OCI-LY7 (cell line): Measurements from ENCODE around the gene SNAPC4. TPM values are rescaled to one million over a fixed set of nuclear protein-coding genes. Genes with fewer than 3 reads are reported as not detected.

Experiments used
- BruUV-seq: library from RNA; stranded (reverse); fragments of 400-500 nt; replicated peaks from 2 replicates; lab custom pipeline; 2021; lab: Mats Ljungman, UMichigan
- CTCF ChIA-PET: fragments of 300-600 bp; sonication (Branson Sonifier 250); formaldehyde crosslinking; loops from one replicate; lab custom pipeline; 2022; ENCODE audit warnings: antibody characterized with exemption; ENCODE audit not compliant: unreplicated experiment; lab: Charles Lee
- POLR2A ChIA-PET: fragments of 300-600 bp; sonication (Branson Sonifier 250); formaldehyde crosslinking; loops from one replicate; lab custom pipeline; 2022; ENCODE audit warnings: antibody characterized with exemption; lab: Charles Lee
- DNase-seq: peaks from one replicate; pipeline ENCODE4 v3.0.0-alpha.2; 2015; ENCODE audit warnings: low spot score
- H2AFZ ChIP-seq: fragments of 200-600 bp; sonication (generic), shearing (Covaris generic); 2 replicates; pipeline ENCODE4 v1.6.1; 2014; ENCODE audit warnings: mild to moderate bottlenecking, antibody characterized with exemption, low read length, moderate library complexity
- H3K27ac ChIP-seq: fragments of 200-600 bp; sonication (generic); 2 replicates; pipeline ENCODE4 v1.5.1; 2014; ENCODE audit warnings: mixed run types, low read depth, mild to moderate bottlenecking, moderate library complexity, low read length, inconsistent platforms; ENCODE audit not compliant: poor library complexity, severe bottlenecking
- H3K36me3 ChIP-seq: fragments of 200-600 bp; sonication (generic); 2 replicates; pipeline ENCODE4 v1.6.1; 2014; ENCODE audit warnings: mild to moderate bottlenecking, antibody characterized with exemption, low read length, moderate library complexity, mixed read lengths; ENCODE audit not compliant: insufficient read depth
- H3K4me1 ChIP-seq: fragments of 200-600 bp; sonication (generic); 2 replicates; pipeline ENCODE4 v1.5.1; 2014; ENCODE audit warnings: mild to moderate bottlenecking, low read length; ENCODE audit not compliant: insufficient read depth, poor library complexity, severe bottlenecking
- H3K4me2 ChIP-seq: fragments of 200-600 bp; sonication (generic); 2 replicates; pipeline ENCODE4 v1.6.1; 2014; ENCODE audit warnings: mild to moderate bottlenecking, low read length
- H3K4me3 ChIP-seq: fragments of 200-600 bp; sonication (generic); 2 replicates; pipeline ENCODE4 v1.5.1; 2014; ENCODE audit warnings: mild to moderate bottlenecking, low read depth, low read length; ENCODE audit not compliant: poor library complexity, severe bottlenecking
- H3K79me2 ChIP-seq: fragments of 200-600 bp; sonication (generic); 2 replicates; pipeline ENCODE4 v1.6.1; 2016; ENCODE audit warnings: low read depth, mild to moderate bottlenecking, low read length, moderate library complexity, mixed read lengths; ENCODE audit not compliant: insufficient read depth
- H3K9me2 ChIP-seq: fragments of 200-600 bp; sonication (generic); 2 replicates; pipeline ENCODE4 v1.6.1; 2016; ENCODE audit warnings: mild to moderate bottlenecking, low read length, mixed read lengths; ENCODE audit not compliant: insufficient read depth
- H3K9me3 ChIP-seq: fragments of 200-600 bp; sonication (generic); 2 replicates; pipeline ENCODE4 v1.6.1; 2014; ENCODE audit warnings: mild to moderate bottlenecking, mixed run types, low read length, mixed read lengths
- H4K20me1 ChIP-seq: fragments of 200-600 bp; sonication (generic); 2 replicates; pipeline ENCODE4 v1.6.1; 2014; ENCODE audit warnings: mild to moderate bottlenecking, antibody characterized with exemption, low read length, moderate library complexity, mixed read lengths; ENCODE audit not compliant: insufficient read depth
- CTCF ChIP-seq: fragments of 200-600 bp; sonication (generic); conservative IDR thresholded peaks from 2 replicates; pipeline ENCODE4 v1.5.1; 2014; ENCODE audit warnings: mild to moderate bottlenecking, antibody characterized with exemption, low read length, moderate library complexity, mixed read lengths
- EZH2phosphoT487 ChIP-seq: fragments of 200-600 bp; sonication (generic); IDR thresholded peaks from 2 replicates; pipeline ENCODE4 v1.6.1; 2018; ENCODE audit warnings: low read depth, borderline replicate concordance, mild to moderate bottlenecking, mixed run types, antibody characterized with exemption, low read length, moderate library complexity, mixed read lengths
- intact Hi-C: fragments of 100-400 bp; cut with micrococcal nuclease; formaldehyde crosslinking; loops from one replicate; pipeline ENCODE4 v1.10.0; 2022; ENCODE audit not compliant: unreplicated experiment
- total RNA-seq, 2 experiments: library from RNA; depleted of rRNA in 1 of 2; stranded (reverse); fragments of >200 nt in 1 of 2; shearing (Covaris generic) in 1 of 2; gene quantifications; 2 replicates each; pipeline ENCODE4 v1.2.3, GENCODE V29; 2014 to 2022

SNAPC4 gene
- total RNA-seq, 2 experiments from 2014 or later = 13.4 to 16.8 TPM

DNA sequence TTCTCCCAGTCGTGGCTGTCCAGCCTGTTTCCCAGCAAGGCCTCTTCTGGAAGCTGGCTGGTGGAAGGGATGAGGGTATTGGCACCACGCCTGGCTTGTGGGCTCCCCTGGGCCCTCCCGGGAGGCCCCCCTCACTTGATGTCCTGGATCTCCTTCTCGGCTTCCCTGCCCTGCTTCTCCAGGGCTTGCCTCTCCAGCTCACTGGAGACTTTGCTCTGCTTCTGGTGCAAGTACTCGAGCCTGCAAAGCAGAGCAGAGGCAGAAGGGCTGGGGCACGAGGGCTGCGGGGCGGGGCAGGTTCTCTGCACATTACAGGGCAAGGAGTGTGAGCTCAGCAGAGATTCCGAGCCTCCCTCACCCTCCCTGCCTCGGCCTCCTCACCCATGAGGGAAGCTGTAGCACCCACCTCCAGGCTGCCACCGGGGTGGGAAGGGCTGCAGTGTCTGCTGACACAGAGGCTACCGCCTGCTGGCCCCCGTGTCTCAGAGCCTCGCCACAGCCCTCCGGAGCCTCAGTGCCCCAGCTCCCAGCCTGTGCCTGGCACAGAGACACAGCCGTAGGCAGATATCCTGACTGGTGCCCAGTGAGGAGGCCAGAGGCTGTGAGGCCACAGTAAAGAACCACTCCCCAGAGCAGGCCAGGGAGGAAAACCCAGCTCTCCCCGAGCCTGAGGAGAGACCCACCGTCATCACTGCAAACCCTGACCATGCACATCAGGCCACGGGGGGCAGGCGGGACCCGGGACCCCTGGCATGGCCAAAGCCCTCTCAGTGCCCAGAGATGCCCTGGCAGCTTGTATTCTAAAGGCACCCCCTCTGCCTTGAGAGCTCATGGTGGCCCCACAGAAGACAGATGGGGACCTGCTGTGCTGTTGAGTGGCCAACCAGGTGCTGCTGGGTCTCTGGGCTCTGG is 7.2 kb downstream of the SNAPC4 start:
- ChIA-PET CTCF (no interaction called here), POLR2A (no interaction called here)
- no TSS peak for BruUV-seq
- no peak overlapping the region for H3K4me2 ChIP-seq
- no peak for DNase-seq
- H2AFZ ChIP-seq = no peak overlapping the region
- H4K20me1 ChIP-seq = no peaks in the 10 kb centered on the region
- no peak overlapping the region for H3K27ac ChIP-seq
- peaks cover 94% of the 10 kb centered on the region for H3K36me3 ChIP-seq
- no peaks in the 10 kb centered on the region for H3K4me1 ChIP-seq
- intact Hi-C loops = no loop called here
- TF ChIP-seq CTCF (no peak), EZH2phosphoT487 (no peak)
- no peaks in the 10 kb centered on the region for H3K9me2 ChIP-seq
- H3K4me3 ChIP-seq = no peak overlapping the region
- H3K9me3 ChIP-seq = no peaks in the 10 kb centered on the region
- H3K79me2 ChIP-seq = peaks cover 2% of the 10 kb centered on the region

- Histone ChIP-seq H3K4me1 (no peaks in the 10 kb centered on the region), H3K9me3 (no peaks in the 10 kb centered on the region), H4K20me1 (no peaks in the 10 kb centered on the region), H3K27ac (no peak overlapping the region), H3K36me3 (peaks cover 96% of the 10 kb centered on the region), H3K9me2 (no peaks in the 10 kb centered on the region), H3K4me2 (no peak overlapping the region), H2AFZ (no peak overlapping the region), H3K4me3 (no peak overlapping the region), H3K79me2 (no peaks in the 10 kb centered on the region)
- POLR2A ChIA-PET = no interaction called here
- CTCF ChIA-PET = no interaction called here
- intact Hi-C loops = no loop called here
- TF ChIP-seq EZH2phosphoT487 (no peak), CTCF (no peak)
- DNase-seq = no peak
- BruUV-seq = no TSS peak
Observed at GRCh38 chr9:136391737-136392537, 8.0 kb downstream of the SNAPC4 start.
